Keratinocyte (primary cell): ENCODE results near the gene DGKH.

Experiments
- EZH2 ChIP-seq: IDR thresholded peaks from one replicate; pipeline ENCODE4 v1.6.1; 2012; ENCODE audit warnings: inconsistent platforms, mild to moderate bottlenecking, low read length, moderate library complexity
- TF ChIP-seq, protein P1 (sequence below), 3 experiments: IDR thresholded peaks in 1 of 3; conservative IDR thresholded peaks in 1 of 3; optimal IDR thresholded peaks in 1 of 3; 2 replicates in 2 of 3; 3 replicates in 1 of 3; pipeline versions ENCODE3 to v1.5.1; 2011; ENCODE audit warnings: low read length in 3 of 3, mild to moderate bottlenecking in 3 of 3, moderate library complexity in 2 of 3, control low read depth in 1 of 3, inconsistent platforms in 1 of 3; ENCODE audit not compliant: insufficient read depth in 2 of 3; ENCODE audit errors: extremely low read depth in 1 of 3

DNA sequence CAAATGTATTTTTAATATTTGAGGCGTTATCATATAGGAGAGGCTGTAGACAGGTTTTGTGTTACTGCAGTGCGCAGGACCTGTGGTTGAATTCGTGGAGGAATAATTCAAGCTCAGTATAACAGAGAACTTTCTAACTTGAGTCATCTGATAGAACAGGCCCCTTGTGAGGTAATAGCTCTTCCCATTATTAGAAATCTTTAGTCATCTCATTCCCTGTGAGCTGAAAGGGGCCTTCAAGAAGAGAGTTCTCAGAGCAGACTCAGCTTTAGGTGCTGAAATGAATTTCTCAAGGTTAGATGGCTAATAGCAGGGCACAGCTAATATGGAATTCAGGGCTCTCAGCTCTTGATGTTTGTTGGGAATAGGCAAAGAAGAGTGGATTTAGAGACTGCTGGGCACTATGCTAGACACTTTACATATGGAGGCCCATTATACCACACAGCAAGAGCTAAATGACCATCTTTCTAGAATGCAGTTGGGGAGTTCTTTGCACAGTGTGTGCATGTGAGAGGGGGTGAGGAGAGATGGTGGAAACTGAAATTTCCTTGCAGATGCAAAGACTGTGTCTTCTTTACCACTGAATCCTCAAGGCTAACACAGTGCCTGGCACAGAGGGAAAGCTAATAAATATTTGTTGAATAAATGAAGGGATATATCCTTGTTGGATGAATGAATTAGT lies 89.5 kb downstream of the DGKH start:
- TF ChIP-seq, protein P1, sequence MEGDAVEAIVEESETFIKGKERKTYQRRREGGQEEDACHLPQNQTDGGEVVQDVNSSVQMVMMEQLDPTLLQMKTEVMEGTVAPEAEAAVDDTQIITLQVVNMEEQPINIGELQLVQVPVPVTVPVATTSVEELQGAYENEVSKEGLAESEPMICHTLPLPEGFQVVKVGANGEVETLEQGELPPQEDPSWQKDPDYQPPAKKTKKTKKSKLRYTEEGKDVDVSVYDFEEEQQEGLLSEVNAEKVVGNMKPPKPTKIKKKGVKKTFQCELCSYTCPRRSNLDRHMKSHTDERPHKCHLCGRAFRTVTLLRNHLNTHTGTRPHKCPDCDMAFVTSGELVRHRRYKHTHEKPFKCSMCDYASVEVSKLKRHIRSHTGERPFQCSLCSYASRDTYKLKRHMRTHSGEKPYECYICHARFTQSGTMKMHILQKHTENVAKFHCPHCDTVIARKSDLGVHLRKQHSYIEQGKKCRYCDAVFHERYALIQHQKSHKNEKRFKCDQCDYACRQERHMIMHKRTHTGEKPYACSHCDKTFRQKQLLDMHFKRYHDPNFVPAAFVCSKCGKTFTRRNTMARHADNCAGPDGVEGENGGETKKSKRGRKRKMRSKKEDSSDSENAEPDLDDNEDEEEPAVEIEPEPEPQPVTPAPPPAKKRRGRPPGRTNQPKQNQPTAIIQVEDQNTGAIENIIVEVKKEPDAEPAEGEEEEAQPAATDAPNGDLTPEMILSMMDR (optimal IDR thresholded peaks at IDR 0.05 in 1 of 3, IDR thresholded peaks at IDR 0.05 in 1 of 3, conservative IDR thresholded peaks at IDR 0.05 in 1 of 3; ENCODE audit: extremely low read depth in 1 of 3, insufficient read depth in 2 of 3, low read length in 3 of 3): no peak
- TF ChIP-seq EZH2: no peak
